Superior temporal gyrus (tissue), 1 donor: ENCODE data around the gene P2RY13.

ENCODE experiments used
- DNase-seq: peaks from one replicate; pipeline ENCODE4 v3.0.0-alpha.2; 2016; ENCODE audit errors: extremely low spot score

P2RY13 gene

DNA sequence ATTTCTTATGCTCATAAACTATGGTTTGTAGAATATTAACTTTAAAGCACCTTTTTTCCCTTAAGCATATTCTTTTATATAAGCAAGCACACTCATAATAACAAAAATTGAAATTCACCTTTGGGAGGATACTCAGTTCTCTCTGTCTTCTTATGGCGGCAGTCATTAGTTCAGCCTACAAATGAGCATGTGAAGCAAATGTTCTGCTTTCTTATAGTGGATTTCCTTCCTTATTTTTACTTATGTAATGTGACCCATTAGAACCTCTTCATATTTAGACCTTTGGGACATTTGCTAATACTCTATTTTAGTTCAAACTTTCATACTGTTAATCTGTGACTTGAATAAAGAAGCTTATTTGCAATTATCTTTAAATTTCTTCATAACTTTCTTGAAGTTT is at the start of gene P2RY13:
TSS of gene P2RY13 (minus strand) at position 187 of the 400 bp plus-strand sequence. CDS start at position 166, 21 bp downstream.
- DNase-seq = no peak

DNA sequence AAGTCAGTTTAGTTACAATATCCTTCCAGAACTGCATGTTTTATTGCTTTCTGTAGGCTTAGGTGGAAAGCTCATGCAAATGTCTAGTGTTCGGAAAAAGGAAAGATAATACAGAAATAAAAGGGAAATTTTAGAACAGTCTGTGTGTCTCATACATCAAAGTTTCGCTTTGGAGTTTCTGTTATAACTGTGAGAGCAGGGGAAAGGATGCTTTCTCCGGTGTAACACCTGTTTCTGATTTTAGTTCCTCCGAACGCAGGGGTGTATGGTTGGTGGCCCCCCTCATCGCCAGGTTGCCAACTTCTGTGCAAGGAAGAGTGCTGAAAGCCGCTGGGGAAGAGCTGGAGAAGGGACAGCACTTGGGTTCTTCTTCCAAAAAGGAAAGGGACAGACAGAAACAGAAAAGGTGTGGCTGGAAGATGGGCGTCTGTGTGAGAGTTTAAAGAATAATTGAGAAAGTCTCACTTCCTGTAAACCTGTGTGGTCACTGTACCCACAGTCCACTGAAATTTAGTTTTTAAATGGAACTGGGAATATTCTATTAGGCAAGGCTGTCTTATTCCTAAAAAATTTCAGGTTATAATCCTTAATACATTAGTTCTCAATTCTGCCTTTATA is 48.5 kb upstream of the P2RY13 start:
- no peak for DNase-seq

DNA sequence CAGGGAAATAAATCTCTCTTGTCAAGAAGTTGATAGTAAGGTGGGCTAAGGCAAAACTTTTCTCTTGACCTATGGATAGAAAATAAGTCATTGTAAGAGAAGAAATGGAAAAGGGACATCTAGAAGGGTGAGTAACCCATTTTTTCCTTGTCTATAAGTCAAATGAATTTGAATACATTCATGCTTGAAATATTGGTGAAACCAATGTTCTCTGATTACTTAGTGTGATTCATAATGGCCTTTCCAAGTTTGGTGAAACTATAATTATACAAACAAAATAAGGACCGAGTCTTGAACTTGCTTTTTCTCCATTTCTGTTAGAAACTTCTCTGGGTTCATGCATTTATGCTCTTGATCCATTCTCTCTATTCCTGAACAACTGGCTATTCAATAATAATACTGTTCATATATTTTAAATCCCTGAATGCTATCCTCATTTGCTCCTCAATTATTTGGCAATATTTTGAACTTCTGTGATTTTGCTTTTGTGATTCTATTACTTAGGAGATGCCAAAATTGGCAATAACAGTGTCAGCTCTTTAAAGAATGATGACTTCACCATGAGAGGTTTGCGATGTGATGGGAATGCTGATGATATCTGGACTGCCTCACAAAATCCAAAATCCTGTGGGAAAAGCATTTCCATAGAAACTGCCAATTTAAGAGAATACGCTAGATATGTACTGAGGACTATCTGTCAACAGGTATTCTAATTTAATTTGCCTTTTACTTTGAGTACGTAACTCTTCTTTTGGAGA is 42.9 kb upstream of the P2RY13 start:
- DNase-seq = no peak

DNA sequence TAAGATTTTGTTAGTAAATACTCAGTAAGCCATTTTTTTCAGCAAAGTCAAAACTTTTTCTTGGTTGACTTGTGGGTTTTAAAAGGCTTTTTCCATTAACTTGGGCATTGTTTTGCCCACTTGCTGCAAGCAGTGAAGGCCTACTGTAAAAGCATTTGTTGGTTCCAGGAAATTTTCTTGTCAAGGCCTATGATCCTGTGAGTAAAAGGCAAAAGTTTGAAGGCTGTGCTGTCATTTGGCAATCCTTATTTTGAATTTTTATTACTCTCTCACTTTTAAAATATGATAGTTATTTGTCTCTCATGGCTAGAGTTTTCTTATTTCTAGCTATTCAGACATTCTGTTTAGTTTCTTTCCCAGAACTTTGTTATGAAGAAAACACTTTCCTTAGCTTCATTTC is 42.2 kb upstream of the P2RY13 start:
- DNase-seq = no peak

DNA sequence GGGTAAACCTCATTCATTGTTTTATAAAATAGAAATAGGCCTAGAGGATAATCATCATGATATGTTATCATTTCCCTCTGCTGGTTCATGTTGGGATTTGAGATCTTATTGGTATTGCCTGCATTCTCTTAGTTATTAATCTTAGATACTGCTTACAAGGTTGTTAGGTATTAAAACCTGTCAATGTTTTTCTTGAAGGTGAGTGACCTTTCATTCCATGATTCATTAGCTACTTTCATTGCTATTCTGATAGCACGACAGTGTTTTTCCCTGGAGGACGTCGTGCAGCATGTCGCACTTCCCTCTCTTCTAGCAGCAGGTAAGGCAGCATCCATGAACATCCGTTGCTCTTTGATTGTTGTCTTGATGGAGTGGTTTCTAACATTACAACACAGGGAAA is 38.1 kb upstream of the P2RY13 start:
- DNase-seq = no peak

DNA sequence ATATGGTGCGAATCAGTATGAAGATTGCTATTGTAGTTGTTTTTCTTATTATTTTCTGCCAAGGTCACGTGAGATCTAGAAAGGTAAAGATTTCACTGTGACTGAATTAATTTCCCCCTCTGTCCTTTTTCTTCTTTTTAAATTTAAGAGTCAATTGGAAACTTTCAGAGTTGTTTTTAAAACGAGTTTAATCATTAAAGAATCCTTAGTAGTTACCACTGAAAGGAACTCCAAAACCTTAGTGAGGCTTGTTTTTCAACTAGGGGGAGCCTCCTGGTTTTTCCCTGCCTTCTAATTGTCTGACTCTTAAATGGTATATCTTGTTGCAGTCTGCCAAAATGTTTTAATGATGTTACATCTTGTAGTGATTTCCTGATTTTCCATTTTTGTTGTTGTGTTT is 37.6 kb upstream of the P2RY13 start:
- DNase-seq = no peak

DNA sequence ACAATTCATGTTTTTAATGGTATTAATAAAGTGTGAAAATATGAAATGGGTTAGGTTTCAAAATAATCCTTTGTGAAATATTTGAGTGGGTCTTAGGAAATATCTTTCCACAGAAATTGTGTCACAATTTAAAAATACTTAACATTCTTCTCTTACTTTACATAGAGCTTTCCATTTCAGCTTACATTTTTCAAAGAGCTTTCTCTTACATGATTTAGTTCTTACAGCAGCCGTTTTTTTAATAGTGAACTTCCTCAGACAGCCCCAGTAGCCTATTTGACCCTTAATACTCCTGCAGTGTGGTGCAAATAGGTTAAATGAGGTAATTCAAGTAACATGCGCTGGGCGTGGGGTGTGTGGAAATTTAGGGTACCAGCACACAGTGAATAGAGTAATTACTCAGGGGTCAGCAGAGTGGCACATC is 33.4 kb upstream of the P2RY13 start:
- no peak for DNase-seq

DNA sequence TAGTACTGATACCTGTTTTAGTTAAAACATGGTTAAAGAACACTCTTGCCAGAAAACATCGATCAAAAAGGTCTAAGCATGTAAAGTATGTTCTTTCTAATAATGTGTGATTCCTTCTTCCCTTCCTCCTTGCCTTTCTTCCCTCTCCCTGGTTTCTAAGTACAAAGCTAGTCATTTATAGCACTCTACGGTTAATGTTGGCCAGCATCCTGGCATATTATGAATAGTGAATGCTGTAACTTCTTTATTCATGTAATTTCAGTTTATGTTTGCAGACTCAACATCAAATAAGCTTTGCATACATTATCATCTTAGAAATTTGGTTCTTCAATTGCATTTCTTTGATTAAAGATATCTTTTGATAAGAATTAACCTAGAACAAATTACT is 28.1 kb upstream of the P2RY13 start:
- peak; percentile 53 for DNase-seq

DNA sequence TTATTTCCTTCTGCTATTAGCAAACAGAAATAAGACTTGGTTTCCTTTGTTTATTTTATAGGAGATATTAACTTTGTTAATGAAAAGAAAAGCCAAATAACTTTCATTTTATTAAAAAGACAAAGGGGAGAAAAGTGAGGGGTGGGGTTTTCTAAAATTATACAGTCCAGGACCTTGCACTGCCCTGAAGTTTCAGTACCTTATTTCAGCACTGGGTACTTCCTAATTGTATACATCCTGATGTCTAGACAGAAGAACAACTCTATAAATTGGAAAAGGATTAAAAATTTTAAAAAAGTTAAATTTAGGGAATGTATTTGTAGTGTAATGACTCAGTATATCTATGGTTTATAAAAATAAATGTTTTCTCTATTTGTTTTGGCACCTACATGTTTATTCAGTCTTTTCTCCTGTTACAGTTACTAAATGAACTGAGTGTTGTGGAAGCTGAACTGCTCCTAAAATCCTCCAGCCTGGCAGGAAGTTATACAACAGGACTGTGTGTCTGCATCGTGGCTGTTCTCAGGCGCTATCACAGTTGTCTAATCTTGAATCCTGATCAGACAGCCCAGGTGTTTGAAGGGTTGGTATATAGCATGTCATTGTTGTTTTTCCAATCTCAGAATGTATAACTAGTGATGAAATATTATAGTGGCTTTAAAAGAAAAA is 27.6 kb upstream of the P2RY13 start:
- peak; percentile 72 for DNase-seq

DNA sequence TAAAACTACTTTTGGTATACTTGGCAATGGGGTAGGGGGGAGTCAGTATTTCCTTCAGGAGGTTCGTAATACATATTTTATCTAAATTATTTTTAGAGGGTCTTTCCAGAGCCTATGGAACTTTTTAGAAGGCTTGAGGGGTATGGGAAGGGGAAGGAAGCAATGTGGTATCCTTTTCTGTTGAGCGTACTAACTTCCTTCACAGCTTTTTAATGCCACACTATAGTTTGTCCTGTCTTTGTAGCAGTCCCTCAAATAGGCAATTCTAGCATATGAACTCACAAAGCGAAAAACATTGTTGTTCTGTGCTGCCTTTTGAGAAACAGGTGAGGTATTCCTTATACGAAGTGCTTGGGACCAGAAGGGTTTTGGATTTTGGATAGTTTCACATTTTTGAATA is 22.3 kb upstream of the P2RY13 start:
- DNase-seq = no peak

DNA sequence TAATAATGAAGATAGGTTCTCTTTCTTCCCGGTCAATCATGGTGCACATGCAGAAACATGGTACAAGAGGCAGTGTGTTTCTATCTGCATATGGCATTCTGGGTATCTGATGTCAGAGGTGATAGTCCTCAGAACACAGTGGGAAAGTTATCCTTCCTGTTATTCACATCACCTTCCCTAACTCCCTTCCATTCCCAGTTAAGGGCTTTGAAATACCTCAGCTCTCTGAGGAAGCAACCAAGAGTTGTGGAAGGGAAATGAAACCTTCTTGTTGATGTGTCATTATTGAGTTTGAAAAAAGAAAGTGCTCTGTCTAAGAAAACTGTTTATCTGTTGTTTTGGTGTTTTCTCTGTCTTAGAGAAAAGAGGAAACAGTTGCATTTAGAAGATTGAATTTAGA is 21.9 kb upstream of the P2RY13 start:
- no peak for DNase-seq

DNA sequence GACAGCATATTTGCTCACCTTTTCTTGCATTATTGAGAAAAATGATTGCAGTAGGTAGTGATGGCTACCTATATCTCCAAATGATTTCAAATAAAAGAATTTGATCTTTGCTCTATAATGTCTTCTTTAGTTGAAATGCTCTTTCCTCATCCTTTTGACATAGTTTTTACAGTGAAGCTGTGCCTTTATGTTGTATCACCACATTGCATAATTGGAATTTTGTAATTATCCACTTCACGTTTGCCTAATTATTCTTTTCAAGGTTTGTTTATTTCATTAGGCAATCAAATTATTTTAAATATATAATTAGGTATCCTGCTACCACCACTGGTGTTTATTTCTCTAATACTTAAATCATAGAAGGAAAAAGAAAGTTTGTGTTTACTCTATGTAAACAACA is 21.3 kb upstream of the P2RY13 start:
- no peak for DNase-seq

DNA sequence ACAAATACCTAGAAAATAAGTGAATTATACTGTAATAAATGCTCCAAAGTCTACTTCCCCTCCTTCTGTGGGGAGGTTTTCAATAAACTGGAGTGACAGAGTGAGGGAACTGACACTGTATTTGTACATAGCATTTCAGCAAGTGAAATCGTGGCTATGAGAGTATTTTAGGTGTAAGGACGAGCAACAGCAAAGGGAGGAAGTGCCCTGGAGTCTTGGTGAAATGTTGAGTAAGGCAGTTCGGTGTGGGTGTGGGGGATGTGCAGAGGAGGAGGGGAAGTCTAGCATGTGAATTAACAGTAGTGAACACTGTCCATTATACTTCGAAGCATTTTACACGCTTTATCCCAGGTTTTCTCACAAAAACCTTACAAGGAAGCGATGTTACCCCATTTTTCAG is 18.1 kb upstream of the P2RY13 start:
- DNase-seq = no peak

DNA sequence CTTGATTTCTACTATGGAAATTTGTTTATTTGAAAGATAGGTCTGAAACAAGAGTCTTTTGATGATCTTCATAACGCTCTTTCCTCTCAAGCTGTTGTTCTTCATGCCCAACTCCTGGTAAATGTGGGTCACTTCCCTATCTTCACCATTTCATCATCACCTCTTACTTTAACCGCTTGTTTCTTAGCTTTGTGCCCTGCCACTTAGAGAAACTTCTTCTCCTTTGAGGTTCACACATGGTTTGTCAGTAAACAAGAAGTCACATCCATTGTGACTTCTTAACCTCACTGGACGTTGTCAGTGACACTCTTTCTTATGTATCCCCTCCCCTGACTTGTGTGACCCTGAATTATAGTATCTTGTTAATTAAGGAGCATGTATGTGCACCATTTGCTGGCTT is 16.9 kb upstream of the P2RY13 start:
- no peak for DNase-seq

DNA sequence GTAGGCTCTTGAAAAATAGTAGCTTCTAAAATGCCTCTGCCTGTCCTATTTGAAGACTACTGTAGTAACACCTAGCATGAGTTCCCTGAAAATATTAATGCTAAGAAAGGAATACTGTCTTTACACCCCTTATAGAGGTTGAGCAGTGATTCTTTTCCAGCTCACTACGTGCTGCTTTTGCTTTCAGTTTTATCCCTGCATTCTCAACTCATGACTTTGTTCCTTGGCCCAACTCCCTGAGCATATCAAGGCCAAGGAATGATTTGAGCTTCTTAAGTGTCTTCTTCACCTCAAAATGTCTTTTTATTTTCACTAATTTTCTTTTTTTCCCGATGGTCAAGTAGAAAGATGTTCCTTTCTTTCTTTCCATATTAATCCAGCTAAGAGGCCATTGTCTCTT is 16.5 kb upstream of the P2RY13 start:
- DNase-seq = no peak

DNA sequence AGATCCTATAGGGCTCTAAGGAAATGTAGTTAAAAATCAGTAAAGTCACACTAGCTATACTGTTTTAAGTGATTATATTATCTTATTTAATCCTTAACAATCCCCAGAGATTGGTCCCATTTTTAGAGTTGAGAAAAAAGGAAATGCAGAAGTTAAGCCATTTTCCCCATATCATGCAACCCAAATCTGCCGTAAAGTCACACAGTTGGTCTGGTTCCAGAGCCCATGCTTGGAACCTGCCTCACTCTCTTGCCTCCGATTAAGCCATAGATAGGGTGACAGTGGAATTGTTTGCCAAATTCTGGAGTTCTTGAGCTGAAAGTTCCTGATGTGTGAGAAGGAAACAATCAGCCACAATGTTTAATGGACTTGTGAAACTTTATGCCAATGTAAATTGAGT is 2.3 kb upstream of the P2RY13 start:
- DNase-seq = no peak

DNA sequence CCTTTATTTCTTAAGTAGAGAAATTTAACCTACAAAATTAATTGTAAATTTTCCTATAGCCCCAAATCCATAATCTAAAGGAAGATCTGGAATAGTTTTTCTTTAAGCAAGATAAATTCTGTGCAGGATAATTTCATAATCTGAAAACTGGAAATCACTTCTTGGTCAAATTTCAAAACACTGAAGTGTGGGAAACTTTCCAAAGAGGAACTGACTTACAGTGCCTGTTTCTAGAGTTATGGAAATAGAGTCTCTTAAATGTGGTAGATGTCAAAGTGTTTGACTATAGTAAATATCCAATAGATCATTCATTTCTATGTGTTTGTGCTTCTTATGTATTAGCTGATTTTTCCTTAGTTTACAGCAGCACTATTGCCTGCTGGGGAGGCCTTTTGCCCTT is 1.6 kb upstream of the P2RY13 start:
- DNase-seq = no peak

DNA sequence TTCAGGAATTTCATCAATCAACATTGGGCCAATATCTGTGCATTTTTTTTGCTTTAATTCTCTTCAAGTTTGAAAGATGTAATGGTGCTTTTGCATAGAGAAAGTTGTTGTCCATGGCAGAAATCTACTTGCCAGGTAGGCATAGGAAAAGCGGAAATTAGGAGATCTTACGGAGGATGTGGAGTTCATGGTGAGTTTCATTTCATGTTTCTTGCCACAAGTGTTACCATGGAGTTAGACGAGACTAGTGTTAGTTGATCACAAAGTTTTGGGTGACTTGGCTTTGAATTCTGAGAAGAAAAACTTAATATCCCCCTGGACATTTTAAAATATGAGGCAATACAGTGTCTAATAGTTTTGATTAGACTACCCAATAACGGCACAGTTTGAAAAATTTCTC is 1.0 kb upstream of the P2RY13 start:
- DNase-seq = no peak

DNA sequence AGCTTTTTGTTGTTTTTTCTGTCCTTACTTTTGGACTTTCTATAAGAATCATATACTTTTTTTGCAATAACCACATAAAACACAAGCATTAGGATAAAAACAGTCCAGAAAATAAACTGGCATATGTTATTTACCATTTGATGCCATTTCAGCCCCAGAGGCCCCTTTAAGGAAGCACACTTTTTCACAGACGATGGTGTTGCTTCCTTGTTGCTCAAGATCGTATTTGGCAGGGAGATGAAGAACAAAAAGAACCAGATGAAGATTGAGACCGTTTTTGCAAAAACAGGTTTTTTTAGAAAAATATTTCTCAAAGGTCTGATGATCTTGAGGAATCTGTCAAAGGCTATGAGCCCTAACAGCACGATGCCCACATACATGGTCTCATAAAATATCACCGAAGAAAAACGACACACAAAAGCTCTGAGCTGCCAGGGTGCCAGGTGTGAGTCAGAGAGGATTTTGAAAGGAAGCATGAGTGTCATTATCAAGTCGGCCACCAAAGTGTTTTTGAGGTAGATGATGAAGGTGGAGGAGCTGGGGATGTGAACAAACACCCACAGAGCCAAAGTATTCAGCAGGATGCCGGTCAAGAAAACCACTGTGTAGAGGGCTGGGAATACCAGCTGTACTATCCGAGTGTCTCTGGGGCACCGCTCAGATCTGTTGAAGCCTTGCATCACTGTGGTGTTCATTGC is 902 bp downstream of the P2RY13 start:
- peak; percentile 49 for DNase-seq

DNA sequence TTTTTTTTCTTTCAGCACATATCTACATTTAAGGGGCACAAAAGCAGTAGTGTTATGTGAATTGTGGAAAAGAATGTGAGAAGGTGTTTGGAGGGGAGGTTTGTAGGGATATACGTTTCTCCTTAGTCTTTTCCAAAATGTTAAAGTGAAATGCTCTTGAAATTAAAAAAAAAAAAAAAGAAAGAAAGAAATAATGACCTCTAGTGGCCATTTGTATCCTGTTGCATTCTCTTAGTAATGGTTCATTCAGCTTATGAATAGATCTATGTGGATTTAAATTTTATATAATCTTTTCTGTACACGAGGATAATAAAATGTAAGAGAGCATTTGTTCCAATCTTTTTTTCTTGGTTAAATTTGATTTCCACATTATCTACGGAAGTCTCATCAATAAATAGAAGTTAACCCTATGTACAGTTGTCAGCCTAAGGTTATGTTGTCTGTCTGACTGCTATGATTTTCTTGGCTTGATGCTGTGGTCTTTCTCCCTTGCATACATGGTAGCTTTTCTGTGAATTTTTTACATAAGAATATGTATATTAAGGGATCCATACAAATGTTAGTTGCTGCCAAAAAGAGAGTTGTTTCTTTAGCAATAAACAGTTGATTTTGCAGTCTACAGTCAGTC is 1.7 kb downstream of the P2RY13 start:
- DNase-seq = peak; percentile 61

DNA sequence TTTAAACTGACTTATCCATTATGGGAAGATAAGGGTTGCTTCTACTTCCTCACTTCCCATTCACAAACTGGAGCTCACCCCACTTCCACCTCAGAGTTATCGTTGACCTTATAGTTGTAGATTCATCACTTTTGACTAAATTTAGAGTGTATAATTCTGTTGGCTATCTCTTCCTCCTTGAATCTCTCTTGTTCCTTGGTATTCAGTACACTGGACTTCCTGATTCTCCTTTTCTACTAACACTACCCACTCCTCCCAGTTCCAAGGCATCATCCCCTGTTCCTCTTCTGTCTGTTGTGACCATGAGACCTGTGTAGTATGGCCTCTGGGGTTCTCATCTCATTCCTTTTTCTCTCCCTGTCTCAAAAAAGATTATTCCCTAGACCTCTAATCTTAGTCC is 6.8 kb downstream of the P2RY13 start:
- DNase-seq = no peak

DNA sequence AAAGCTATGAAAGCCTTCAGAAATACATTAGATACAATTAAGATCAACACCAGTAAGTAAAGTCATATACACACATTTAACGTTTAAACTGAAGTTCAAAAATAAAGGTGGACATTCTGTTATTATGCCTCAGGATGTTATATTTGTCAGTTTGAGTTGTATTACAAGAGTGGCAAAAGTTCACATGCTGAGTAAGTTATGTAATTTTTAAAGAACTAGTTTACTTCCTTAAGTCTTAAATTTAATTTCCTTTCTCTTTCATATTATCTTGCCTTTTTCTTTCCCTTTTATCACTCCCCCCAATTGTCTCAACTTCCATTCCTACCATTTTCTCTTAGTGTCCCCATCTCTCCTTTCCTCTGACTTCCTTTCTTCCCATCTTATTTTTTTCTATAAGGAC is 7.8 kb downstream of the P2RY13 start:
- no peak for DNase-seq
